Suprapubic skin (tissue), 4 donors: ENCODE data around the gene HNRNPC. TPM values are rescaled to one million over a fixed set of nuclear protein-coding genes. Genes with fewer than 3 reads are reported as not detected.
A peak's percentile ranks its signal among the peaks of the same experiment; 100 is the strongest.

Source experiments
- DNase-seq, 2 donors: peaks; one replicate each; pipeline ENCODE4 v3.0.0-alpha.2; 2019; ENCODE audit warnings: low spot score in 2 of 2
- H3K27ac ChIP-seq: fragments of 200-600 bp; sonication (generic); one replicate; pipeline ENCODE4 v1.5.1; 2019
- H3K27me3 ChIP-seq: fragments of 200-600 bp; sonication (generic); one replicate; pipeline ENCODE4 v1.5.1; 2019
- H3K36me3 ChIP-seq: fragments of 200-600 bp; sonication (generic); one replicate; pipeline ENCODE4 v1.5.1; 2019
- H3K4me1 ChIP-seq: fragments of 200-600 bp; sonication (generic); one replicate; pipeline ENCODE4 v1.5.1; 2019
- H3K4me3 ChIP-seq: fragments of 200-600 bp; sonication (generic); one replicate; pipeline ENCODE4 v1.5.1; 2019; ENCODE audit warnings: mild to moderate bottlenecking
- H3K9me3 ChIP-seq: fragments of 200-600 bp; sonication (generic); one replicate; pipeline ENCODE4 v1.5.1; 2019
- EP300 ChIP-seq: sonication (generic); formaldehyde crosslinking; IDR thresholded peaks from one replicate; pipeline ENCODE4 v1.6.1; 2017; ENCODE audit warnings: antibody characterized with exemption
- POLR2A ChIP-seq, 2 donors: fragments of 450-650 bp; IDR thresholded peaks; one replicate each; pipeline ENCODE4 v1.6.1; 2017; ENCODE audit warnings: antibody characterized with exemption in 2 of 2, mild to moderate bottlenecking in 2 of 2, moderate library complexity in 2 of 2
- POLR2AphosphoS5 ChIP-seq, 3 donors: sonication (generic); formaldehyde crosslinking; IDR thresholded peaks; one replicate each; pipeline ENCODE4 v1.6.1; 2017; ENCODE audit warnings: antibody characterized with exemption in 3 of 3
- WGBS: methylation state at CpG from one replicate; pipeline ENCODE4 v1.1.5; 2018; 5-methylcytosine and 5-hydroxymethylcytosine counted together
- total RNA-seq, 4 donors: library from RNA; depleted of rRNA; stranded (reverse); fragments of >200 nt; gene quantifications; one replicate each; pipeline ENCODE4 v1.1.0, GENCODE V29; 2016
- TF ChIP-seq, protein P1 (sequence below), 2 donors: fragments of 200-600 bp in 1 of 2; fragments of 450-650 bp in 1 of 2; sonication (generic) in 1 of 2; IDR thresholded peaks; one replicate each; pipeline ENCODE4 v1.5.1; 2016 to 2019; ENCODE audit warnings: antibody characterized with exemption in 2 of 2, mild to moderate bottlenecking in 1 of 2, moderate library complexity in 1 of 2

HNRNPC gene
- total RNA-seq = 100 to 1,000 TPM; 355 to 512 (median 409) TPM

- H3K4me3 ChIP-seq = peak within 1 kb of the TSS; percentile 70
- peak within 1 kb of the TSS; percentile 94 for H3K27ac ChIP-seq
- TF ChIP-seq POLR2A (IDR thresholded peaks at IDR 0.05) (peak; percentile 96 to 99), POLR2AphosphoS5 (IDR thresholded peaks at IDR 0.05) (peak; percentile 86 to 95 (median 94))
- TF ChIP-seq, protein P1, sequence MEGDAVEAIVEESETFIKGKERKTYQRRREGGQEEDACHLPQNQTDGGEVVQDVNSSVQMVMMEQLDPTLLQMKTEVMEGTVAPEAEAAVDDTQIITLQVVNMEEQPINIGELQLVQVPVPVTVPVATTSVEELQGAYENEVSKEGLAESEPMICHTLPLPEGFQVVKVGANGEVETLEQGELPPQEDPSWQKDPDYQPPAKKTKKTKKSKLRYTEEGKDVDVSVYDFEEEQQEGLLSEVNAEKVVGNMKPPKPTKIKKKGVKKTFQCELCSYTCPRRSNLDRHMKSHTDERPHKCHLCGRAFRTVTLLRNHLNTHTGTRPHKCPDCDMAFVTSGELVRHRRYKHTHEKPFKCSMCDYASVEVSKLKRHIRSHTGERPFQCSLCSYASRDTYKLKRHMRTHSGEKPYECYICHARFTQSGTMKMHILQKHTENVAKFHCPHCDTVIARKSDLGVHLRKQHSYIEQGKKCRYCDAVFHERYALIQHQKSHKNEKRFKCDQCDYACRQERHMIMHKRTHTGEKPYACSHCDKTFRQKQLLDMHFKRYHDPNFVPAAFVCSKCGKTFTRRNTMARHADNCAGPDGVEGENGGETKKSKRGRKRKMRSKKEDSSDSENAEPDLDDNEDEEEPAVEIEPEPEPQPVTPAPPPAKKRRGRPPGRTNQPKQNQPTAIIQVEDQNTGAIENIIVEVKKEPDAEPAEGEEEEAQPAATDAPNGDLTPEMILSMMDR (IDR thresholded peaks at IDR 0.05) = no peak
- peak; percentile 100 for DNase-seq
- H3K36me3 ChIP-seq = peaks cover 10% of the 10 kb centered on the region
- peaks cover 40% of the 10 kb centered on the region for H3K4me1 ChIP-seq
- WGBS = 0% methylated on average over 40 of the region's 49 CpGs
- no peaks in the 10 kb centered on the region for H3K9me3 ChIP-seq
- H3K27me3 ChIP-seq = no peaks in the 10 kb centered on the region
Observed at GRCh38 chr14:21269252-21270046, at the start of gene HNRNPC. Gene HNRNPC, minus strand, starts transcription at chr14:21269442. Its CDS starts 35,249 bp downstream, at chr14:21234193.

- no peaks in the 10 kb centered on the region for H3K4me1 ChIP-seq
- DNase-seq = no peak
Observed at GRCh38 chr14:21317398-21317797, 48.2 kb upstream of the HNRNPC start.

GRCh38 chr14:21313512-21313911 lies 44.3 kb upstream of the HNRNPC start:
- Histone ChIP-seq H3K9me3 (no peaks in the 10 kb centered on the region), H3K36me3 (no peaks in the 10 kb centered on the region), H3K4me3 (no peak overlapping the region), H3K27me3 (no peaks in the 10 kb centered on the region), H3K4me1 (peaks cover 4% of the 10 kb centered on the region), H3K27ac (no peak overlapping the region)
- 87% methylated on average over 12 of the region's 12 CpGs for WGBS
- no peak for DNase-seq
- TF ChIP-seq EP300 (no peak), POLR2AphosphoS5 (IDR thresholded peaks at IDR 0.05) (no peak), POLR2A (IDR thresholded peaks at IDR 0.05) (no peak)
- TF ChIP-seq, protein P1 (IDR thresholded peaks at IDR 0.05) = no peak

More at GRCh38 chr14:21317398-21317797, 48.2 kb upstream of the HNRNPC start:
- TF ChIP-seq POLR2AphosphoS5 (IDR thresholded peaks at IDR 0.05) = no peak
- TF ChIP-seq, protein P1 (IDR thresholded peaks at IDR 0.05) = no peak
- TF ChIP-seq POLR2A (IDR thresholded peaks at IDR 0.05) = no peak
- no peak for TF ChIP-seq EP300
- Histone ChIP-seq H3K27ac (no peak overlapping the region), H3K4me3 (no peak overlapping the region), H3K36me3 (no peaks in the 10 kb centered on the region), H3K27me3 (no peaks in the 10 kb centered on the region), H3K9me3 (no peaks in the 10 kb centered on the region)
- WGBS = 56% methylated on average over 3 of the region's 3 CpGs

DNA sequence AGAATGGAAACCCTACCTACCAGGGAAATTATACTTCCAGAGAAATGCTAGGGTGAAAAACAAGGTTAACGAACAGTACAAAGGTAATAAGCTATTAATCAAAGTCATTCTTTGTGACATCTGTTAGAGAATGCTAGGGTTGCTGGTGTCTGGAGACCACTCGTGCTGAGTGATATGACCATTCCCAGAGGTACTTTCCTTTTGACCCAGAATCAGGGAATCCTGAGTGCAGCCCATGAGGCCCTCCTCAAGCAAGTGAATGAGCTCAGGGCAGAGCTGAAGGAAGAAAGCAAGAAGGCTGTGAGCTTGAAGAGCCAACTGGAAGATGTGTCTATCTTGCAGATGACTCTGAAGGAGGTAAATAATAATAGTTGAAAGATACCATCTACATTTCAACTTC lies 42.4 kb upstream of the HNRNPC start:
- no peak for TF ChIP-seq POLR2A (IDR thresholded peaks at IDR 0.05)
- TF ChIP-seq, protein P1 (IDR thresholded peaks at IDR 0.05) = no peak
- no peak for TF ChIP-seq EP300
- TF ChIP-seq POLR2AphosphoS5 (IDR thresholded peaks at IDR 0.05) = no peak
- no peak for DNase-seq
- Histone ChIP-seq H3K27ac (no peak overlapping the region), H3K4me1 (peaks cover 10% of the 10 kb centered on the region), H3K9me3 (no peaks in the 10 kb centered on the region), H3K36me3 (no peaks in the 10 kb centered on the region), H3K4me3 (no peak overlapping the region), H3K27me3 (no peaks in the 10 kb centered on the region)
- WGBS = 68% methylated on average over 2 of the region's 2 CpGs

DNA sequence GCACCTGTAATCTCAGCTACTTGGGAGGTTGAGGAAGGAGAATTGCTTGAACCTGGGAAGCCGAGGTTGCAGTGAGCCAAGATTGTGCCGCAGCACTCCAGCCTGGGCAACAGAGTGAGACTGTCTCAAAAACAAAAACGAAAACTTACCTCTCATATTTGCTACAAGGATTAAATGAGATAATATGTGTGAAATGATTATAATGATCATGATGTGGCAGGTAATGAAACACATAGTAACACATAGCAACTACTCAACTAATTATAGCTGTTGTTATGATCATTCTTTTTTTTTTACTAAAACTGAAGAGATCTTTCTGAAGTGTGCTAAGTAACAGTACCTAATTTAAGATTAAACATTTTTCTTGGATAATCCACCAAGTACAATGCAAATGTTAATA lies 40.7 kb upstream of the HNRNPC start:
- TF ChIP-seq EP300 (no peak), POLR2A (IDR thresholded peaks at IDR 0.05) (no peak), POLR2AphosphoS5 (IDR thresholded peaks at IDR 0.05) (no peak)
- TF ChIP-seq, protein P1 (IDR thresholded peaks at IDR 0.05) = no peak
- no peak for DNase-seq
- Histone ChIP-seq H3K9me3 (no peaks in the 10 kb centered on the region), H3K27ac (no peak overlapping the region), H3K4me1 (peaks cover 10% of the 10 kb centered on the region), H3K36me3 (no peaks in the 10 kb centered on the region), H3K4me3 (no peak overlapping the region), H3K27me3 (no peaks in the 10 kb centered on the region)
- WGBS = 97% methylated on average over 3 of the region's 3 CpGs
